ENCODE measurements around the gene SERPINB3.
"Not testable (repeated sequence)": the region's sequence is repeated elsewhere in the genome, so short reads cannot be mapped to it uniquely, and the experiment has no call there.

The SERPINB3 gene

GRCh38 chr18:63676526-63677323, 15.0 kb upstream of the SERPINB3 start:
- Histone ChIP-seq H3K9me3 (ENCODE audit: control insufficient read depth, insufficient read depth, low read length) (no peaks in the 10 kb centered on the region), H3K4me3 (ENCODE audit: low read length) (no peak overlapping the region), H3K36me3 (ENCODE audit: control insufficient read depth, low read length) (no peaks in the 10 kb centered on the region), H4K20me1 (ENCODE audit: control insufficient read depth, insufficient read depth, low read depth, low read length) (no peaks in the 10 kb centered on the region), H3K4me1 (ENCODE audit: control insufficient read depth, low read length) (no peaks in the 10 kb centered on the region), H3K27ac (ENCODE audit: low read depth, low read length) (no peak overlapping the region), H3K79me2 (ENCODE audit: control insufficient read depth, low read length) (no peaks in the 10 kb centered on the region), H3K27me3 (ENCODE audit: control insufficient read depth, low read length) (no peaks in the 10 kb centered on the region), H3K9me2 (replicated peaks; ENCODE audit: control insufficient read depth, low read length) (no peaks in the 10 kb centered on the region), H3K4me2 (ENCODE audit: low read length) (no peak overlapping the region), H3F3A (ENCODE audit: control insufficient read depth, insufficient read depth) (no peaks in the 10 kb centered on the region)
- TF ChIP-seq CTCF (IDR thresholded peaks at IDR 0.05; ENCODE audit: low read depth, low read length, poor library complexity, severe bottlenecking), result peak; percentile 32
- no peak for TF ChIP-seq EZH2phosphoT487 (IDR thresholded peaks at IDR 0.05; ENCODE audit: borderline replicate concordance, low read length)

- Histone ChIP-seq H3K9me2 (replicated peaks; ENCODE audit: control insufficient read depth, low read length) (no peaks in the 10 kb centered on the region), H3K27ac (ENCODE audit: low read depth, low read length) (no peak overlapping the region), H3F3A (ENCODE audit: control insufficient read depth, insufficient read depth) (no peaks in the 10 kb centered on the region), H4K20me1 (ENCODE audit: control insufficient read depth, insufficient read depth, low read depth, low read length) (no peaks in the 10 kb centered on the region), H3K4me2 (ENCODE audit: low read length) (no peak overlapping the region), H3K27me3 (ENCODE audit: control insufficient read depth, low read length) (no peaks in the 10 kb centered on the region), H3K9me3 (ENCODE audit: control insufficient read depth, insufficient read depth, low read length) (no peaks in the 10 kb centered on the region), H3K36me3 (ENCODE audit: control insufficient read depth, low read length) (no peaks in the 10 kb centered on the region), H3K79me2 (ENCODE audit: control insufficient read depth, low read length) (no peaks in the 10 kb centered on the region), H3K4me3 (ENCODE audit: low read length) (no peak overlapping the region), H3K4me1 (ENCODE audit: control insufficient read depth, low read length) (no peaks in the 10 kb centered on the region)
- TF ChIP-seq CTCF (IDR thresholded peaks at IDR 0.05; ENCODE audit: low read depth, low read length, poor library complexity, severe bottlenecking), result no peak
- no peak for TF ChIP-seq EZH2phosphoT487 (IDR thresholded peaks at IDR 0.05; ENCODE audit: borderline replicate concordance, low read length)
Measured at GRCh38 chr18:63664571-63664970, 2.9 kb upstream of the SERPINB3 start.

- not testable (repeated sequence) for H3K4me1 ChIP-seq (ENCODE audit: control insufficient read depth, low read length); H3K9me3 ChIP-seq (ENCODE audit: control insufficient read depth, insufficient read depth, low read length); H3K4me3 ChIP-seq (ENCODE audit: low read length); H3F3A ChIP-seq (ENCODE audit: control insufficient read depth, insufficient read depth); H3K27me3 ChIP-seq (ENCODE audit: control insufficient read depth, low read length); H3K4me2 ChIP-seq (ENCODE audit: low read length); H3K36me3 ChIP-seq (ENCODE audit: control insufficient read depth, low read length); H3K9me2 ChIP-seq (replicated peaks; ENCODE audit: control insufficient read depth, low read length); H3K79me2 ChIP-seq (ENCODE audit: control insufficient read depth, low read length); H4K20me1 ChIP-seq (ENCODE audit: control insufficient read depth, insufficient read depth, low read depth, low read length); H3K27ac ChIP-seq (ENCODE audit: low read depth, low read length)
Measured at GRCh38 chr18:63658920-63659319, 2.8 kb downstream of the SERPINB3 start.

GRCh38 chr18:63650271-63650670, 11.4 kb downstream of the SERPINB3 start:
- H3K79me2 ChIP-seq (ENCODE audit: control insufficient read depth, low read length); H3K4me3 ChIP-seq (ENCODE audit: low read length); H3K4me2 ChIP-seq (ENCODE audit: low read length); H3F3A ChIP-seq (ENCODE audit: control insufficient read depth, insufficient read depth); H3K27me3 ChIP-seq (ENCODE audit: control insufficient read depth, low read length); H3K36me3 ChIP-seq (ENCODE audit: control insufficient read depth, low read length); H3K9me2 ChIP-seq (replicated peaks; ENCODE audit: control insufficient read depth, low read length); H3K4me1 ChIP-seq (ENCODE audit: control insufficient read depth, low read length); H3K9me3 ChIP-seq (ENCODE audit: control insufficient read depth, insufficient read depth, low read length); H3K27ac ChIP-seq (ENCODE audit: low read depth, low read length); H4K20me1 ChIP-seq (ENCODE audit: control insufficient read depth, insufficient read depth, low read depth, low read length): not testable (repeated sequence)
